H9 (cell line): ENCODE measurements around the gene CRPPA. TPM values are rescaled to one million over a fixed set of nuclear protein-coding genes. Genes with fewer than 3 reads are reported as not detected.

ENCODE experiments used
- DNase-seq: peaks from one replicate; pipeline ENCODE4 v3.0.0-alpha.2; 2017
- H2AFZ ChIP-seq: one replicate; pipeline ENCODE4 v1.6.1; 2013; ENCODE audit warnings: mild to moderate bottlenecking, low read length, control low read depth, moderate library complexity
- H2AK5ac ChIP-seq: 2 replicates; pipeline ENCODE4 v1.6.1; 2013; ENCODE audit warnings: low read length, control low read depth, mixed read lengths; ENCODE audit not compliant: insufficient read length
- H2BK120ac ChIP-seq: one replicate; pipeline ENCODE4 v1.6.1; 2013; ENCODE audit warnings: low read depth, mild to moderate bottlenecking, low read length, control low read depth, inconsistent platforms; ENCODE audit not compliant: poor library complexity, severe bottlenecking
- H2BK12ac ChIP-seq: 2 replicates; pipeline ENCODE4 v1.6.1; 2013; ENCODE audit warnings: low read length, control low read depth, mixed read lengths, low read depth; ENCODE audit not compliant: insufficient read length
- H2BK15ac ChIP-seq: 2 replicates; pipeline ENCODE4 v1.6.1; 2013; ENCODE audit warnings: low read depth, low read length, control low read depth
- H2BK20ac ChIP-seq: one replicate; pipeline ENCODE4 v1.6.1; 2013; ENCODE audit warnings: low read depth, mild to moderate bottlenecking, low read length, control low read depth, inconsistent platforms; ENCODE audit not compliant: poor library complexity, severe bottlenecking
- H2BK5ac ChIP-seq: 2 replicates; pipeline ENCODE4 v1.6.1; 2013; ENCODE audit warnings: low read length, control low read depth, mixed read lengths; ENCODE audit not compliant: insufficient read length
- H3K14ac ChIP-seq: 2 replicates; pipeline ENCODE4 v1.6.1; 2013; ENCODE audit warnings: low read length, control low read depth; ENCODE audit not compliant: insufficient read depth
- H3K18ac ChIP-seq: 2 replicates; pipeline ENCODE4 v1.6.1; 2013; ENCODE audit warnings: low read depth, mild to moderate bottlenecking, mixed read lengths, low read length, control low read depth; ENCODE audit not compliant: insufficient read length
- H3K23ac ChIP-seq: 2 replicates; pipeline ENCODE4 v1.6.1; 2013; ENCODE audit warnings: low read length, control low read depth, mixed read lengths, low read depth; ENCODE audit not compliant: insufficient read length
- H3K23me2 ChIP-seq: 2 replicates; pipeline ENCODE4 v1.6.1; 2013; ENCODE audit warnings: low read depth, mild to moderate bottlenecking, mixed read lengths, low read length, control low read depth; ENCODE audit not compliant: insufficient read length, poor library complexity, severe bottlenecking
- H3K27ac ChIP-seq: 2 replicates; pipeline ENCODE4 v1.5.1; 2013; ENCODE audit warnings: low read length, control low read depth, mixed read lengths, low read depth; ENCODE audit not compliant: insufficient read length
- H3K27me3 ChIP-seq: 2 replicates; pipeline ENCODE4 v1.6.1; 2013; ENCODE audit warnings: low read length, control low read depth, inconsistent platforms; ENCODE audit not compliant: insufficient read depth
- H3K4ac ChIP-seq: 2 replicates; pipeline ENCODE4 v1.6.1; 2013; ENCODE audit warnings: low read depth, mild to moderate bottlenecking, control low read depth, inconsistent platforms, low read length, moderate library complexity
- H3K4me1 ChIP-seq: 2 replicates; pipeline ENCODE4 v1.6.1; 2013; ENCODE audit warnings: low read length, control low read depth, inconsistent platforms; ENCODE audit not compliant: insufficient read depth
- H3K4me2 ChIP-seq: 2 replicates; pipeline ENCODE4 v1.6.1; 2013; ENCODE audit warnings: low read length, control low read depth, mixed read lengths; ENCODE audit not compliant: insufficient read length, insufficient read depth
- H3K56ac ChIP-seq: 2 replicates; pipeline ENCODE4 v1.6.1; 2013; ENCODE audit warnings: low read depth, mild to moderate bottlenecking, mixed read lengths, low read length, control low read depth; ENCODE audit not compliant: insufficient read length
- H3K79me1 ChIP-seq: 2 replicates; pipeline ENCODE4 v1.6.1; 2013; ENCODE audit warnings: low read depth, mild to moderate bottlenecking, moderate library complexity, low read length, control low read depth, inconsistent platforms; ENCODE audit not compliant: insufficient read depth, poor library complexity, severe bottlenecking
- H3K79me2 ChIP-seq: 2 replicates; pipeline ENCODE4 v1.6.1; 2013; ENCODE audit warnings: low read length, control low read depth, inconsistent platforms; ENCODE audit not compliant: insufficient read depth
- H3K9ac ChIP-seq: 2 replicates; pipeline ENCODE4 v1.6.1; 2013; ENCODE audit warnings: low read length, control low read depth, mixed read lengths; ENCODE audit not compliant: insufficient read length; ENCODE audit errors: extremely low read depth
- H3K9me3 ChIP-seq: one replicate; pipeline ENCODE4 v1.6.1; 2013; ENCODE audit warnings: low read depth, low read length, inconsistent platforms; ENCODE audit not compliant: control insufficient read depth
- H3T11ph ChIP-seq: one replicate; pipeline ENCODE4 v1.6.1; 2013; ENCODE audit warnings: mild to moderate bottlenecking, low read length, control low read depth, inconsistent platforms
- H4K20me1 ChIP-seq: one replicate; pipeline ENCODE4 v1.6.1; 2013; ENCODE audit not compliant: control insufficient read depth, insufficient read length, insufficient read depth
- H4K5ac ChIP-seq: 2 replicates; pipeline ENCODE4 v1.6.1; 2013; ENCODE audit warnings: low read depth, mild to moderate bottlenecking, mixed read lengths, low read length, control low read depth; ENCODE audit not compliant: insufficient read length
- H4K8ac ChIP-seq: replicated peaks from 2 replicates; pipeline ENCODE4 v1.6.1; 2013; ENCODE audit warnings: low read length, control low read depth, mixed read lengths, low read depth; ENCODE audit not compliant: insufficient read length
- H4K91ac ChIP-seq: 2 replicates; pipeline ENCODE4 v1.6.1; 2013; ENCODE audit warnings: low read depth, mild to moderate bottlenecking, moderate library complexity, mixed read lengths, low read length, control low read depth; ENCODE audit not compliant: insufficient read length
- H3K27ac Mint-ChIP-seq, 3 experiments: 2 replicates in 2 of 3; 3 replicates in 1 of 3; pipeline ENCODE4 v1.8.0; 2020 to 2021; ENCODE audit warnings: mixed read lengths in 3 of 3, mild to moderate bottlenecking in 1 of 3, moderate library complexity in 1 of 3
- H3K27me3 Mint-ChIP-seq: 2 replicates; pipeline ENCODE4 v1.8.0; 2021; ENCODE audit warnings: low read depth, mild to moderate bottlenecking, moderate library complexity, mixed read lengths
- H3K36me3 Mint-ChIP-seq, 3 experiments: 2 replicates in 2 of 3; 3 replicates in 1 of 3; pipeline ENCODE4 v1.8.0; 2020 to 2021; ENCODE audit warnings: low read depth in 3 of 3, mixed read lengths in 3 of 3; ENCODE audit not compliant: insufficient read depth in 1 of 3
- H3K4me1 Mint-ChIP-seq, 2 experiments: 2 replicates each; pipeline ENCODE4 v1.8.0; 2020; ENCODE audit warnings: mixed read lengths in 2 of 2
- H3K4me3 Mint-ChIP-seq, 2 experiments: 2 replicates in 1 of 2; 3 replicates in 1 of 2; pipeline ENCODE4 v1.8.0; 2020 to 2021; ENCODE audit warnings: mild to moderate bottlenecking in 2 of 2, mixed read lengths in 2 of 2, moderate library complexity in 1 of 2
- H3K9me3 Mint-ChIP-seq, 2 experiments: 2 replicates in 1 of 2; 3 replicates in 1 of 2; pipeline ENCODE4 v1.8.0; 2020; ENCODE audit warnings: mild to moderate bottlenecking in 2 of 2, mixed read lengths in 2 of 2, moderate library complexity in 1 of 2
- CTCF ChIP-seq: fragments of 200-600 bp; sonication (generic); conservative IDR thresholded peaks from 3 replicates; pipeline ENCODE4 v1.8.0; 2021; ENCODE audit warnings: antibody characterized with exemption, mild to moderate bottlenecking
- total RNA-seq: library from RNA; stranded (reverse); gene quantifications from 2 replicates; pipeline ENCODE4 v1.2.1, GENCODE V29; 2021

Gene CRPPA
- total RNA-seq, 1 experiment from 2014 or later: 1.9 TPM

- no peaks in the 10 kb centered on the region for H3K27me3 Mint-ChIP-seq
These were observed 11.6 kb downstream of the CRPPA start for GRCh38 chr7:16409777-16410176.

More at GRCh38 chr7:16409777-16410176, 11.6 kb downstream of the CRPPA start:
- no peak for TF ChIP-seq CTCF
- H3K14ac ChIP-seq: no peak overlapping the region
- no peak for DNase-seq
- H3K9ac ChIP-seq: no peak overlapping the region
- H2BK15ac ChIP-seq: no peak overlapping the region
- no peak overlapping the region for H3K23ac ChIP-seq
- no peaks in the 10 kb centered on the region for H3K9me3 Mint-ChIP-seq
- no peak overlapping the region for H3K18ac ChIP-seq
- no peak overlapping the region for H3K27ac ChIP-seq
- no peaks in the 10 kb centered on the region for H3K23me2 ChIP-seq
- no peak overlapping the region for H3K56ac ChIP-seq
- H2AK5ac ChIP-seq: no peak overlapping the region
- no peak overlapping the region for H2BK12ac ChIP-seq
- H3K4me3 Mint-ChIP-seq: no peak overlapping the region
- no peak overlapping the region for H4K8ac ChIP-seq
- H2BK5ac ChIP-seq: no peak overlapping the region
- H4K20me1 ChIP-seq: no peaks in the 10 kb centered on the region
- no peak overlapping the region for H4K5ac ChIP-seq
- no peak overlapping the region for H3K27ac Mint-ChIP-seq
- H3K4me1 ChIP-seq: no peaks in the 10 kb centered on the region
- no peaks in the 10 kb centered on the region for H3K4me1 Mint-ChIP-seq
- H3K36me3 Mint-ChIP-seq: no peaks in the 10 kb centered on the region
- no peaks in the 10 kb centered on the region for H3K9me3 ChIP-seq
- no peaks in the 10 kb centered on the region for H3K79me2 ChIP-seq
- H3K79me1 ChIP-seq: no peaks in the 10 kb centered on the region
- H2BK120ac ChIP-seq: no peak overlapping the region
- no peak overlapping the region for H4K91ac ChIP-seq
- no peak overlapping the region for H3T11ph ChIP-seq
- no peak overlapping the region for H3K4ac ChIP-seq
- H3K4me2 ChIP-seq: no peak overlapping the region
- no peak overlapping the region for H2BK20ac ChIP-seq
- no peaks in the 10 kb centered on the region for H3K27me3 ChIP-seq
- H2AFZ ChIP-seq: no peak overlapping the region
